H9 (cell line): ENCODE measurements around the gene TRPC5OS. TPM values are rescaled to one million over a fixed set of nuclear protein-coding genes. Genes with fewer than 3 reads are reported as not detected.

ENCODE experiments used
- DNase-seq: peaks from one replicate; pipeline ENCODE4 v3.0.0-alpha.2; 2017
- H2AFZ ChIP-seq: one replicate; pipeline ENCODE4 v1.6.1; 2013; ENCODE audit warnings: mild to moderate bottlenecking, low read length, control low read depth, moderate library complexity
- H2AK5ac ChIP-seq: 2 replicates; pipeline ENCODE4 v1.6.1; 2013; ENCODE audit warnings: low read length, control low read depth, mixed read lengths; ENCODE audit not compliant: insufficient read length
- H2BK120ac ChIP-seq: one replicate; pipeline ENCODE4 v1.6.1; 2013; ENCODE audit warnings: low read depth, mild to moderate bottlenecking, low read length, control low read depth, inconsistent platforms; ENCODE audit not compliant: poor library complexity, severe bottlenecking
- H2BK12ac ChIP-seq: 2 replicates; pipeline ENCODE4 v1.6.1; 2013; ENCODE audit warnings: low read length, control low read depth, mixed read lengths, low read depth; ENCODE audit not compliant: insufficient read length
- H2BK15ac ChIP-seq: 2 replicates; pipeline ENCODE4 v1.6.1; 2013; ENCODE audit warnings: low read depth, low read length, control low read depth
- H2BK20ac ChIP-seq: one replicate; pipeline ENCODE4 v1.6.1; 2013; ENCODE audit warnings: low read depth, mild to moderate bottlenecking, low read length, control low read depth, inconsistent platforms; ENCODE audit not compliant: poor library complexity, severe bottlenecking
- H2BK5ac ChIP-seq: 2 replicates; pipeline ENCODE4 v1.6.1; 2013; ENCODE audit warnings: low read length, control low read depth, mixed read lengths; ENCODE audit not compliant: insufficient read length
- H3K14ac ChIP-seq: 2 replicates; pipeline ENCODE4 v1.6.1; 2013; ENCODE audit warnings: low read length, control low read depth; ENCODE audit not compliant: insufficient read depth
- H3K18ac ChIP-seq: 2 replicates; pipeline ENCODE4 v1.6.1; 2013; ENCODE audit warnings: low read depth, mild to moderate bottlenecking, mixed read lengths, low read length, control low read depth; ENCODE audit not compliant: insufficient read length
- H3K23ac ChIP-seq: 2 replicates; pipeline ENCODE4 v1.6.1; 2013; ENCODE audit warnings: low read length, control low read depth, mixed read lengths, low read depth; ENCODE audit not compliant: insufficient read length
- H3K23me2 ChIP-seq: 2 replicates; pipeline ENCODE4 v1.6.1; 2013; ENCODE audit warnings: low read depth, mild to moderate bottlenecking, mixed read lengths, low read length, control low read depth; ENCODE audit not compliant: insufficient read length, poor library complexity, severe bottlenecking
- H3K27ac ChIP-seq: 2 replicates; pipeline ENCODE4 v1.5.1; 2013; ENCODE audit warnings: low read length, control low read depth, mixed read lengths, low read depth; ENCODE audit not compliant: insufficient read length
- H3K27me3 ChIP-seq: 2 replicates; pipeline ENCODE4 v1.6.1; 2013; ENCODE audit warnings: low read length, control low read depth, inconsistent platforms; ENCODE audit not compliant: insufficient read depth
- H3K4ac ChIP-seq: 2 replicates; pipeline ENCODE4 v1.6.1; 2013; ENCODE audit warnings: low read depth, mild to moderate bottlenecking, control low read depth, inconsistent platforms, low read length, moderate library complexity
- H3K4me1 ChIP-seq: 2 replicates; pipeline ENCODE4 v1.6.1; 2013; ENCODE audit warnings: low read length, control low read depth, inconsistent platforms; ENCODE audit not compliant: insufficient read depth
- H3K4me2 ChIP-seq: 2 replicates; pipeline ENCODE4 v1.6.1; 2013; ENCODE audit warnings: low read length, control low read depth, mixed read lengths; ENCODE audit not compliant: insufficient read length, insufficient read depth
- H3K56ac ChIP-seq: 2 replicates; pipeline ENCODE4 v1.6.1; 2013; ENCODE audit warnings: low read depth, mild to moderate bottlenecking, mixed read lengths, low read length, control low read depth; ENCODE audit not compliant: insufficient read length
- H3K79me1 ChIP-seq: 2 replicates; pipeline ENCODE4 v1.6.1; 2013; ENCODE audit warnings: low read depth, mild to moderate bottlenecking, moderate library complexity, low read length, control low read depth, inconsistent platforms; ENCODE audit not compliant: insufficient read depth, poor library complexity, severe bottlenecking
- H3K79me2 ChIP-seq: 2 replicates; pipeline ENCODE4 v1.6.1; 2013; ENCODE audit warnings: low read length, control low read depth, inconsistent platforms; ENCODE audit not compliant: insufficient read depth
- H3K9ac ChIP-seq: 2 replicates; pipeline ENCODE4 v1.6.1; 2013; ENCODE audit warnings: low read length, control low read depth, mixed read lengths; ENCODE audit not compliant: insufficient read length; ENCODE audit errors: extremely low read depth
- H3K9me3 ChIP-seq: one replicate; pipeline ENCODE4 v1.6.1; 2013; ENCODE audit warnings: low read depth, low read length, inconsistent platforms; ENCODE audit not compliant: control insufficient read depth
- H3T11ph ChIP-seq: one replicate; pipeline ENCODE4 v1.6.1; 2013; ENCODE audit warnings: mild to moderate bottlenecking, low read length, control low read depth, inconsistent platforms
- H4K20me1 ChIP-seq: one replicate; pipeline ENCODE4 v1.6.1; 2013; ENCODE audit not compliant: control insufficient read depth, insufficient read length, insufficient read depth
- H4K5ac ChIP-seq: 2 replicates; pipeline ENCODE4 v1.6.1; 2013; ENCODE audit warnings: low read depth, mild to moderate bottlenecking, mixed read lengths, low read length, control low read depth; ENCODE audit not compliant: insufficient read length
- H4K8ac ChIP-seq: replicated peaks from 2 replicates; pipeline ENCODE4 v1.6.1; 2013; ENCODE audit warnings: low read length, control low read depth, mixed read lengths, low read depth; ENCODE audit not compliant: insufficient read length
- H4K91ac ChIP-seq: 2 replicates; pipeline ENCODE4 v1.6.1; 2013; ENCODE audit warnings: low read depth, mild to moderate bottlenecking, moderate library complexity, mixed read lengths, low read length, control low read depth; ENCODE audit not compliant: insufficient read length
- H3K27ac Mint-ChIP-seq, 3 experiments: 2 replicates in 2 of 3; 3 replicates in 1 of 3; pipeline ENCODE4 v1.8.0; 2020 to 2021; ENCODE audit warnings: mixed read lengths in 3 of 3, mild to moderate bottlenecking in 1 of 3, moderate library complexity in 1 of 3
- H3K27me3 Mint-ChIP-seq: 2 replicates; pipeline ENCODE4 v1.8.0; 2021; ENCODE audit warnings: low read depth, mild to moderate bottlenecking, moderate library complexity, mixed read lengths
- H3K36me3 Mint-ChIP-seq, 3 experiments: 2 replicates in 2 of 3; 3 replicates in 1 of 3; pipeline ENCODE4 v1.8.0; 2020 to 2021; ENCODE audit warnings: low read depth in 3 of 3, mixed read lengths in 3 of 3; ENCODE audit not compliant: insufficient read depth in 1 of 3
- H3K4me1 Mint-ChIP-seq, 2 experiments: 2 replicates each; pipeline ENCODE4 v1.8.0; 2020; ENCODE audit warnings: mixed read lengths in 2 of 2
- H3K4me3 Mint-ChIP-seq, 2 experiments: 2 replicates in 1 of 2; 3 replicates in 1 of 2; pipeline ENCODE4 v1.8.0; 2020 to 2021; ENCODE audit warnings: mild to moderate bottlenecking in 2 of 2, mixed read lengths in 2 of 2, moderate library complexity in 1 of 2
- H3K9me3 Mint-ChIP-seq, 2 experiments: 2 replicates in 1 of 2; 3 replicates in 1 of 2; pipeline ENCODE4 v1.8.0; 2020; ENCODE audit warnings: mild to moderate bottlenecking in 2 of 2, mixed read lengths in 2 of 2, moderate library complexity in 1 of 2
- CTCF ChIP-seq: fragments of 200-600 bp; sonication (generic); conservative IDR thresholded peaks from 3 replicates; pipeline ENCODE4 v1.8.0; 2021; ENCODE audit warnings: antibody characterized with exemption, mild to moderate bottlenecking
- WGBS: extraction: QIAGEN DNeasy Blood & Tissue Kit; methylation state at CpG from one replicate; pipeline ENCODE4 v1.1.7; 2013; ENCODE audit warnings: missing lambda C conversion rate, low lambda C conversion rate, mixed read lengths; ENCODE audit not compliant: insufficient read length; ENCODE audit errors: extremely low coverage; 5-methylcytosine and 5-hydroxymethylcytosine counted together
- total RNA-seq: library from RNA; stranded (reverse); gene quantifications from 2 replicates; pipeline ENCODE4 v1.2.1, GENCODE V29; 2021

TRPC5OS gene
- total RNA-seq, 1 experiment from 2014 or later, result not detected

GRCh38 chrX:111830571-111830970, 45.4 kb upstream of the TRPC5OS start:
- DNase-seq, result no peak
- no peak overlapping the region for H4K91ac ChIP-seq
- H3K36me3 Mint-ChIP-seq, result peaks cover 5 to 10% (median 6%) of the 10 kb centered on the region in 3 experiments; a peak in 6 of 7 replicates
- H3K4me3 Mint-ChIP-seq, result no peak overlapping the region
- H3K18ac ChIP-seq, result no peak overlapping the region
- no peaks in the 10 kb centered on the region for H3K79me1 ChIP-seq
- H3K27me3 Mint-ChIP-seq, result no peaks in the 10 kb centered on the region; the same call in 1 of the 2 replicates
- H3K27ac ChIP-seq, result no peak overlapping the region
- H3K23me2 ChIP-seq, result no peaks in the 10 kb centered on the region
- no peak overlapping the region for H4K8ac ChIP-seq
- no peaks in the 10 kb centered on the region for H3K79me2 ChIP-seq
- no peak overlapping the region for H2BK20ac ChIP-seq
- H2AK5ac ChIP-seq, result no peak overlapping the region
- no peak overlapping the region for H3T11ph ChIP-seq
- H3K9me3 ChIP-seq, result no peaks in the 10 kb centered on the region
- H3K23ac ChIP-seq, result no peak overlapping the region
- no peak overlapping the region for H3K27ac Mint-ChIP-seq
- no peak overlapping the region for H2BK120ac ChIP-seq
- no peaks in the 10 kb centered on the region for H4K20me1 ChIP-seq
- no peak overlapping the region for H3K56ac ChIP-seq
- no peak overlapping the region for H3K4ac ChIP-seq
- no peak for TF ChIP-seq CTCF
- no peaks in the 10 kb centered on the region for H3K27me3 ChIP-seq
- H3K4me1 ChIP-seq, result no peaks in the 10 kb centered on the region
- H2BK5ac ChIP-seq, result no peak overlapping the region
- no peak overlapping the region for H3K9ac ChIP-seq
- H2BK15ac ChIP-seq, result no peak overlapping the region
- peaks cover 9 to 11% of the 10 kb centered on the region in 2 experiments for H3K4me1 Mint-ChIP-seq
- WGBS, result no CpG with 5 or more reads among the region's 2 CpGs
- H3K4me2 ChIP-seq, result no peak overlapping the region
- no peak overlapping the region for H3K14ac ChIP-seq
- no peak overlapping the region for H4K5ac ChIP-seq
- no peak overlapping the region for H2BK12ac ChIP-seq
- peaks cover 11 to 18% of the 10 kb centered on the region in 2 experiments; a peak in 4 of 5 replicates for H3K9me3 Mint-ChIP-seq
- no peak overlapping the region for H2AFZ ChIP-seq
